GM13977 (cell line): ENCODE results near the gene C16orf92.

Experiments used
- DNase-seq: peaks from one replicate; pipeline ENCODE4 v3.0.0; 2012; ENCODE audit warnings: low spot score
- in situ Hi-C: fragments of 300-500 bp; cut with MboI; formaldehyde crosslinking; loops from one replicate; pipeline ENCODE4 v1.12.0; 2022; ENCODE audit warnings: low sequenced_read_pairs, low pct_unique_long_range_greater_than_20kb, mixed read lengths, inconsistent platforms; ENCODE audit not compliant: unreplicated experiment
- TF ChIP-seq, protein P1 (sequence below): IDR thresholded peaks from 2 replicates; pipeline ENCODE4 v1.5.1; 2012; ENCODE audit warnings: mild to moderate bottlenecking, control low read depth; ENCODE audit not compliant: insufficient read depth; ENCODE audit errors: extremely low read depth, missing control alignments

C16orf92 gene

DNA sequence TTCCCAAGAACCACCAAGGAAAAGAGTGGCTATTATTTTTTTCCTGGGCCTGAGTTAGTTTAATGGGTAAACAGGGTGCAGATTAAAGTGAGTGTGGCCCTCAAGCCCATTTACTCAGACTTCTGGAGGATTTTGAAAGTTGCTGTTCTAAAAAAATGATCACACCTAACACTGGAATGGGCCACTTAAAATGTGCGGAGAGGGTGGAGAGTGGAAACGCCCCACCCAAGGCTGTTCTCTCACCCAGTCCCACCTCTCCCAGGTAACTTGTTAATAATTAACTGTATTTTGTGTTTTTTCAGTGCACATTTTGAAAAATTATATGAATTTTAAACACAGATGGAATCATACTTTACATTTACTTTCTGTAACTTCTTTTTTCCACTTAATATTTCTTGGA lies 33.0 kb upstream of the C16orf92 start:
- in situ Hi-C loops, result no loop called here
- no peak for DNase-seq

DNA sequence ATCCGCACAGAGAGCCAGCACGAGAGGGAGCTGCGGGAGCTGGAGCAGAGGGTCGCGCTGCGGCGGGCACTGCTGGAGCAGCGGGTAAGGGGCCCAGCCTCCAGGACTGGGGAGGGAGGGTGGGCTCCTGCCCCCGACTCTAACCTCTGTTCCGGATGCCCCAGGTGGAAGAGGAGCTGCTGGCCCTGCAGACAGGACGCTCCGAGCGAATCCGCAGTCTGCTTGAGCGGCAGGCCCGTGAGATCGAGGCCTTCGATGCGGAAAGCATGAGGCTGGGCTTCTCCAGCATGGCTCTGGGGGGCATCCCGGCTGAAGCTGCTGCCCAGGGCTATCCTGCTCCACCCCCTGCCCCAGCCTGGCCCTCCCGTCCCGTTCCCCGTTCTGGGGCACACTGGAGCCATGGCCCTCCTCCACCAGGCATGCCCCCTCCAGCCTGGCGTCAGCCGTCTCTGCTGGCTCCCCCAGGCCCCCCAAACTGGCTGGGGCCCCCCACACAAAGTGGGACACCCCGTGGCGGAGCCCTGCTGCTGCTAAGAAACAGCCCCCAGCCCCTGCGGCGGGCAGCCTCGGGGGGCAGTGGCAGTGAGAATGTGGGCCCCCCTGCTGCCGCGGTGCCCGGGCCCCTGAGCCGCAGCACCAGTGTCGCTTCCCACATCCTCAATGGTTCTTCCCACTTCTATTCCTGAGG lies 32.0 kb upstream of the C16orf92 start:
- TF ChIP-seq, protein P1, sequence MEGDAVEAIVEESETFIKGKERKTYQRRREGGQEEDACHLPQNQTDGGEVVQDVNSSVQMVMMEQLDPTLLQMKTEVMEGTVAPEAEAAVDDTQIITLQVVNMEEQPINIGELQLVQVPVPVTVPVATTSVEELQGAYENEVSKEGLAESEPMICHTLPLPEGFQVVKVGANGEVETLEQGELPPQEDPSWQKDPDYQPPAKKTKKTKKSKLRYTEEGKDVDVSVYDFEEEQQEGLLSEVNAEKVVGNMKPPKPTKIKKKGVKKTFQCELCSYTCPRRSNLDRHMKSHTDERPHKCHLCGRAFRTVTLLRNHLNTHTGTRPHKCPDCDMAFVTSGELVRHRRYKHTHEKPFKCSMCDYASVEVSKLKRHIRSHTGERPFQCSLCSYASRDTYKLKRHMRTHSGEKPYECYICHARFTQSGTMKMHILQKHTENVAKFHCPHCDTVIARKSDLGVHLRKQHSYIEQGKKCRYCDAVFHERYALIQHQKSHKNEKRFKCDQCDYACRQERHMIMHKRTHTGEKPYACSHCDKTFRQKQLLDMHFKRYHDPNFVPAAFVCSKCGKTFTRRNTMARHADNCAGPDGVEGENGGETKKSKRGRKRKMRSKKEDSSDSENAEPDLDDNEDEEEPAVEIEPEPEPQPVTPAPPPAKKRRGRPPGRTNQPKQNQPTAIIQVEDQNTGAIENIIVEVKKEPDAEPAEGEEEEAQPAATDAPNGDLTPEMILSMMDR, result no peak
- DNase-seq, result no peak
- in situ Hi-C loops, result no loop called here

More for the DNA sequence above, 33.0 kb upstream of the C16orf92 start:
- TF ChIP-seq, protein P1, result no peak

DNA sequence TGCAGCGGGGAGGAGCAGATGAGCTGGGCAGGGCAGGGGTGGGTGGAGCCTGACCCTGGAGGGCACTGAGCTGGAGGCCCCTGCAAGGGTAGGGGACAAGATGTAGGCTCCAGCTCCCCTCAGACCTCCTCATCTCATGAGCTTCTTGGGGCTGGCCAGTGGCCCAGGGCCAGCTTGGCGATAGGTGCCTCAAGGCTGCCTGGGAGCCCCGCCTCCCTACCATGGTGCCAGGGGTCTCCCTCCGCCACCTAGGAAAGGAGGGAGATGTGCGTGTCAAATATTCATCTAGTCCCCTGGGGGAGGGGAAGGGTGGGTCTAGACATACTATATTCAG lies 31.5 kb upstream of the C16orf92 start:
- DNase-seq, result no peak
- TF ChIP-seq, protein P1, result no peak
- in situ Hi-C loops, result no loop called here

DNA sequence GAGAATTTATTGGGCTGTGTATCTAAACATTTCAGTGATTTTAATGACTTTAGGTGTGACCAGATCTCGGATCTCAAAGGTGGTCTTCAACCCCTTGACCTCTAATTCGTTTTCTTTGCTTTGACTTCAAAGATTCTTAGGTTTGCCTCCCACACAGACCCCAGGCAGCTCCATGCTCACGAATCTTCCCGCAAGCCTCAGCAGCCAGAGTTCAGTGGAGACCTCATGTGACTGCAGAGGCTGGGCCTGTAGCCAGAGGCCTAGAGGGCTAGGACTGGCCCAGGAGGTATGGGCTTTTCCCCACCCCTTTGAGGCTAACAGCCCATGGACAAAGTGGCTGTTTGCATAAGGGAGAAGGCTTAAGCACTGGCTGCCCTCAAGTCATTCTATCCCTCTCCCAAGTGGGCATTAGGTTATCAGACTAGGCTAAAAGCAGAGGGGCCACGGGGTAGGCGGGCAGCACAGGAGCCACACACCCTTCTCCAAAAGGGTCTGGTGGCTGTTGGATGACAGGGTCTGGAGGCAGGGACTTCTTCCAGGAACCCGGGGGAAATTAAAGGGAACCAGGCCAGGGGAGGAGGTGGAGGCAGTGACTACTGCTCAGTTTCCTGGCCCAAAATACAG lies 30.5 kb upstream of the C16orf92 start:
- TF ChIP-seq, protein P1, result no peak
- in situ Hi-C loops, result no loop called here
- DNase-seq, result no peak

DNA sequence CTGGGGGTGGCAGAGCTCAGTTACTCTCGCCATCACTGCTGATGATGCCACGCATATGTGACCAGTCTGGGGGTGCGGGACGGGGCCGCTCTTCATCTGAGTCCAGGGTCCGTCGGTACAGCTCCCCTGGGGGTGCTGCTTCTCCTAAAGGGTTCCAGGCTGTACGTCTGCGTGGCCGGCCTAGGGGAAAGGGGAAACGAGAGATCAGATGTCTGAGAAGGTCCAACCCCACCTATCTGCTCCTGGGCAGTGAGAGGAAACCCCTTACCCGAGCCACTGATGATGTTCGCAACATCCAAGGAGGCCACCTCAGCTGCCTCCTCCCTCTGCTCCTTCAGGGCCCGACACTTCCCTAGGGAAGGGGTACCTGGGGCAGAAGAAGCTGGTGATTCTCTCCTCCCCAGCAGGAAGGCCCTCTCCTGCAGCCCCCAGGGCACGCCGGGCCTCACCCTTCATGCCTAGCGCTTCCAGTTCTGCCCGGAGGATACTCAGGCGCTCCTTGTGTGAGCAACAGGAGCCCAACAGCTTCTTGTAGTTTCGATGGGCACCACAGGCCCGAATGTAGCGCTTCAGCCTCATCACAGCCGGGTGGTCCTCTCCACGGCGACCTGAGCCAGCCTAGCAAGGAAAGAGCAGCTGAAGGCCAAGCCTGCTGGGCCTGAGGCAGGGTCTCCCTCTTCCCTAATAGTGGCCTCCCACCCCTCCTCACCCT lies 29.7 kb upstream of the C16orf92 start:
- no peak for DNase-seq
- in situ Hi-C loops, result no loop called here
- TF ChIP-seq, protein P1, result no peak

DNA sequence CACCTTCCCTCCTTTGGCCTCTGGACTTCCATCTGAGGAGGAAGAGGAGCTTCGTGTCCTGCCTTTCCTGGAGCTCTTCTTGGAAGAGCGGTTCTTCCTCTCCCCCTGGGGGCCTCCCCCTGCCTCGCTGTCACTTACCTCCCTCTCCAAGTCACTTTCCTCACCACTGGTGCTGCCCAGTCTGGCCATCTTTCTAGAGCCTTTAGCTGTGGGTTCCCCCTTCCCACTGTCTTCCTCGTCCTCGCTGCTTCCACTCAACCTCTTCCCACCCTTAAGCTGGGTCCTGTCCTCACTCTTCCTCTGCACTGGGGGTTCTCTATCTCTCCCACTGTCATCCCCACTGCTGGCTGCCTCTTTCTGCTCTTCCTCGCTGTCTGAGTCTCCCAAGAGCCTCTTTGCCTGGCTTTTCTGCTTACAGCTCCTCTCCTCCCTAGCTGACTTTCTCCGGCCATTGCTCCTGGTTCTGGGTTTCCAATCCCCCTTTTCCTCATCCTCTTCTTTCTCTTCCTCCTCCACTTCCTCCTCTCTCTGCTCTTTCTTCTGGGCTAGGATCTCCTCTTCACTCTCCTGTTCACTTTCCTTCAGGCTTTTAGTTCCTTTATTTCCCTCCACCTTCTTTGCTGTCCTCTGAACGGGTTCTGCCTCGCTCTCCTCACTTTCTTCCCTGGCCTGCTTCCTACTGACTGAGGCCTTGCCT lies 28.9 kb upstream of the C16orf92 start:
- in situ Hi-C loops, result no loop called here
- TF ChIP-seq, protein P1, result no peak

More for the DNA sequence above, 28.9 kb upstream of the C16orf92 start:
- DNase-seq, result no peak
